SU-DHL-6 (cell line): Measurements from ENCODE around the gene ABCC3.

Experiments
- H2AFZ ChIP-seq: fragments of 200-600 bp; sonication (generic); 2 replicates; pipeline ENCODE4 v1.6.1; 2014; ENCODE audit warnings: low read depth, mild to moderate bottlenecking, moderate library complexity, mixed read lengths, antibody characterized with exemption, low read length; ENCODE audit not compliant: severe bottlenecking
- H3F3A ChIP-seq: fragments of 200-600 bp; shearing (Covaris generic); 2 replicates; pipeline ENCODE4 v1.6.0; 2016; ENCODE audit warnings: antibody characterized with exemption, mild to moderate bottlenecking; ENCODE audit not compliant: insufficient read depth
- H3K27ac ChIP-seq: fragments of 200-600 bp; sonication (generic); 2 replicates; pipeline ENCODE4 v1.5.1; 2016; ENCODE audit warnings: low read depth, mild to moderate bottlenecking, low read length, moderate library complexity, mixed read lengths
- H3K27me3 ChIP-seq: fragments of 200-600 bp; sonication (generic), shearing (Covaris generic); 2 replicates; pipeline ENCODE4 v1.6.0; 2014; ENCODE audit warnings: mild to moderate bottlenecking, low read length
- H3K36me3 ChIP-seq: fragments of 200-600 bp; sonication (generic); 2 replicates; pipeline ENCODE4 v1.6.1; 2014; ENCODE audit warnings: mild to moderate bottlenecking, low read length, mixed read lengths
- H3K4me2 ChIP-seq: fragments of 300-600, 200-600 bp; shearing (Covaris generic), sonication (generic); 2 replicates; pipeline ENCODE4 v1.6.0; 2014; ENCODE audit warnings: low read length, low read depth, mild to moderate bottlenecking; ENCODE audit not compliant: poor library complexity, severe bottlenecking
- H3K4me3 ChIP-seq: fragments of 200-600 bp; sonication (generic); 2 replicates; pipeline ENCODE4 v1.5.1; 2014; ENCODE audit warnings: antibody characterized with exemption, low read length, mild to moderate bottlenecking, mixed read lengths; ENCODE audit not compliant: insufficient read depth, poor library complexity, severe bottlenecking
- H3K79me2 ChIP-seq: fragments of 200-600 bp; sonication (generic); 2 replicates; pipeline ENCODE4 v1.6.1; 2014; ENCODE audit warnings: mild to moderate bottlenecking, low read length, moderate library complexity; ENCODE audit not compliant: insufficient read depth
- H3K9ac ChIP-seq: fragments of 200-600 bp; sonication (generic); 2 replicates; pipeline ENCODE4 v1.7.0; 2014; ENCODE audit warnings: mild to moderate bottlenecking, low read length
- H3K9me2 ChIP-seq: fragments of 200-600 bp; sonication (generic); replicated peaks from 2 replicates; pipeline ENCODE4 v1.6.1; 2014; ENCODE audit warnings: low read length; ENCODE audit not compliant: insufficient read depth
- H3K9me3 ChIP-seq: fragments of 200-600 bp; sonication (generic); 2 replicates; pipeline ENCODE4 v1.6.1; 2014; ENCODE audit warnings: low read length, mixed read lengths; ENCODE audit not compliant: insufficient read depth
- H4K20me1 ChIP-seq: fragments of 200-600 bp; sonication (generic); 2 replicates; pipeline ENCODE4 v1.6.1; 2014; ENCODE audit warnings: low read depth, mild to moderate bottlenecking, antibody characterized with exemption, low read length, moderate library complexity, mixed read lengths
- CTCF ChIP-seq: fragments of 200-600 bp; sonication (generic); IDR thresholded peaks from one replicate; pipeline ENCODE4 v1.5.1; 2017; ENCODE audit warnings: antibody characterized with exemption, mild to moderate bottlenecking, low read length, moderate library complexity; ENCODE audit not compliant: insufficient read depth, poor library complexity, severe bottlenecking
- EZH2phosphoT487 ChIP-seq: fragments of 200-600 bp; sonication (generic), shearing (Covaris generic); conservative IDR thresholded peaks from 2 replicates; pipeline ENCODE4 v1.6.1; 2018; ENCODE audit warnings: mild to moderate bottlenecking, antibody characterized with exemption, low read length, moderate library complexity, mixed read lengths

ABCC3 gene

GRCh38 chr17:50641357-50641756 lies 6.7 kb downstream of the ABCC3 start:
- Histone ChIP-seq H3K4me2 (no peak overlapping the region), H4K20me1 (no peaks in the 10 kb centered on the region), H3K9me3 (no peaks in the 10 kb centered on the region), H3K9me2 (no peaks in the 10 kb centered on the region), H3K27ac (no peak overlapping the region), H3K9ac (no peak overlapping the region), H3K4me3 (no peak overlapping the region), H3K27me3 (no peaks in the 10 kb centered on the region), H2AFZ (no peak overlapping the region), H3K36me3 (no peaks in the 10 kb centered on the region), H3F3A (no peaks in the 10 kb centered on the region), H3K79me2 (no peaks in the 10 kb centered on the region)
- TF ChIP-seq EZH2phosphoT487 = no peak
- TF ChIP-seq CTCF = no peak

- Histone ChIP-seq H3K27me3 (no peaks in the 10 kb centered on the region), H3K79me2 (no peaks in the 10 kb centered on the region), H3K27ac (no peak overlapping the region), H4K20me1 (no peaks in the 10 kb centered on the region), H3K36me3 (no peaks in the 10 kb centered on the region), H3K9me2 (no peaks in the 10 kb centered on the region), H3F3A (no peaks in the 10 kb centered on the region), H2AFZ (no peak overlapping the region), H3K4me3 (no peak overlapping the region), H3K9ac (no peak overlapping the region), H3K9me3 (no peaks in the 10 kb centered on the region), H3K4me2 (no peak overlapping the region)
- TF ChIP-seq CTCF = no peak
- TF ChIP-seq EZH2phosphoT487 = no peak
Observed at GRCh38 chr17:50642071-50642721, 7.5 kb downstream of the ABCC3 start.

GRCh38 chr17:50642722-50643656 lies 8.3 kb downstream of the ABCC3 start:
- no peaks in the 10 kb centered on the region for H3K79me2 ChIP-seq
- H3K4me2 ChIP-seq = no peak overlapping the region
- no peaks in the 10 kb centered on the region for H3F3A ChIP-seq
- H3K36me3 ChIP-seq = no peaks in the 10 kb centered on the region
- H3K9ac ChIP-seq = no peak overlapping the region
- no peak overlapping the region for H2AFZ ChIP-seq
- H3K4me3 ChIP-seq = no peak overlapping the region
- TF ChIP-seq CTCF = no peak
- no peak for TF ChIP-seq EZH2phosphoT487
- no peaks in the 10 kb centered on the region for H3K9me3 ChIP-seq
- no peak overlapping the region for H3K27ac ChIP-seq
- no peaks in the 10 kb centered on the region for H4K20me1 ChIP-seq
- H3K27me3 ChIP-seq = no peaks in the 10 kb centered on the region
- no peaks in the 10 kb centered on the region for H3K9me2 ChIP-seq
